ENCODE measurements around the gene PLA1A.

- TF ChIP-seq CTCF (IDR thresholded peaks at IDR 0.05) (no peak), POLR2A (IDR thresholded peaks at IDR 0.05) (no peak)
These were observed 45.2 kb downstream of the PLA1A start for GRCh38 chr3:119642746-119643473.
